ENCODE measurements around the gene TBX20.
"Not testable (repeated sequence)": the region's sequence is repeated elsewhere in the genome, so short reads cannot be mapped to it uniquely, and the experiment has no call there.

The TBX20 gene

DNA sequence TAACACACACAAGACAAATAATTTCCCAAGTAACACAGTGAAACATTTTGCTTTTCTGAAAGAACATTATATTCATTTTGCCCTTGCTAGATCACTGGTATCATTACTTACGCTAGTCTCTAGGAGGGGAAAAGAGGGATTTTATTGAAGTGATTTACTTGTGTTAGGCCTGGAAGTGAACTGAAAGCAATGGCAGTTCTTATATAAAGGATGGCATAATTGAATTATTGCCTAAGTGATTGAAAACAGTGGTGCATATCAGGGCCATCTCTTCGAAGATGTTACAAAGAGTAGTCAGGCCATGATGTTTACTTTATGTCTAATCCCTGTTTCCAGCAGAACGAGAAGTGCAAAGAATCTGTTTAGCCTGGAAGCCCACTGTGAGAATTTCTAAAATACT is 38.8 kb downstream of the TBX20 start:
- not testable (repeated sequence) for DNase-seq

DNA sequence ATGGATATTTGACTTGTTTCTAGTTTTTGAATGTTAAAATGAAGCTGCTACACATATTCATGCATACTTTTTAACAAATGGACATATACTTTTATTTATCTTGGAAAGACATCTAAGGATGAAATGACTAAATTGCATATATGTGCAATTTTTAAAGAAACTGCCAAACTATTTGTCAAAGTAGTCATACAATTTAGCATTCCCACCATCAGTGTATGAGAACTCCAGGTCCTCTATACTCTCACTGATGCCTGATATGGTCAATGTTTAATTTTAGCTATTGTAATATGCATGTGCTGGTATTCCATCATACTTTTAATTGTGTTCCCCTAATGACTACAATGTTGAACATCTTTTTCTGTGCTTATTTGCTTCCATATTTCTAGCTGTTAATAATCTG is 47.0 kb downstream of the TBX20 start:
- not testable (repeated sequence) for DNase-seq

- DNase-seq = not testable (repeated sequence)
Observed at GRCh38 chr7:35204850-35205249, 49.0 kb downstream of the TBX20 start.

GRCh38 chr7:35204031-35204430 is 49.9 kb downstream of the TBX20 start:
- DNase-seq = not testable (repeated sequence)

GRCh38 chr7:35202353-35202752 is 51.5 kb downstream of the TBX20 start:
- not testable (repeated sequence) for DNase-seq

DNA sequence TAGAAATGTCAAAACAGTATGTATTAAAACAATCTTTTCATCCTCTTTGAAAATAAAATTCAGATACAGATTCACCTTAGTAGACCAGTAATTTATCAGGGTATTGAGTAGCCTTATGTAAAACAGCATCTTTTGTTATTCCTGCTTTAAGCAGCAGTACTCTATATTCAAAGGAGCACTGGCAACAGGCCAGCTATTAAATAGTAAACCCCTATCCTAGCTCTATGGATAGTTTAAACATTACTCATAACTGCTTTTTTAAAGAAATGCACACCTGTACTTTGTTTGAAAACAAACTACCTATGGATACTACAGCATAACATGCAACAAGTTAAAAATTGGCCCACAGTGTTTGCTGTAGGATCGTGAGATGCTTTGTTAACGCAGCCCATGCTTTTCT is 53.7 kb downstream of the TBX20 start:
- DNase-seq = not testable (repeated sequence)

DNA sequence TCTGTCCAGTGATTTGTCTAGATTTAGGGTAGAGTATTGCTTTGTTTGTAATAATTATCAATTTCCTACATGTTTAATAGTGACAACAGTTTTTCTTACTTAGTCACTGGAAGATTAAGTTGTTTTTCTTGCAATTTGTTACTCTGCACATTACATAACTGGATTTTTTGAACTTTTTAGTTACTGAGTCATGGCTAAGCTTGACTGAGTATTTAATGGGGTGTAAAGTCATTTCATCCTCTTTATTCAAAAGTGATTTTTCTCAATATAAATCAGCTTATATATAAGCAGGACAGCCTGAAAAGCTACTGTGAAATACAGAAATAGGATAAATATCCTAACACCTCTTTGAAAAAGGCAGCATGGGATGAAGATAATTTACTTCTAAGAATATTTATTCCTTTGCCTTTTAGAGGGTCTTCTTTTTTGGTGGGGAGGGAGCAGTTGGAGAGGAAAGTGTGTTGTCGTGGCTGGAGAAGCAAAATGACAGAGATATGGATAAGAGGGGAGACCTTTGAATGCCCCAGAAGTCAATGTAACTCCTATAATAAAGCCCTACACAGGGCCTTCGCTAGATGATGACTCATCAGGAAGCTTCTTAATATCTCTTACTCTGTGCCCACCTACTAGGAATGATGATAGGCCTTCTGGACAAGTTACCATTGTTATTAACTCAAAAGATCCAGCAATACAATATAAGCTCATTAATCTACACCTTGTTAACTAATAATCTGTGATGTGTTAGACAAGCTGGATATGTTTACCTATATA is 55.3 kb downstream of the TBX20 start:
- not testable (repeated sequence) for DNase-seq

DNA sequence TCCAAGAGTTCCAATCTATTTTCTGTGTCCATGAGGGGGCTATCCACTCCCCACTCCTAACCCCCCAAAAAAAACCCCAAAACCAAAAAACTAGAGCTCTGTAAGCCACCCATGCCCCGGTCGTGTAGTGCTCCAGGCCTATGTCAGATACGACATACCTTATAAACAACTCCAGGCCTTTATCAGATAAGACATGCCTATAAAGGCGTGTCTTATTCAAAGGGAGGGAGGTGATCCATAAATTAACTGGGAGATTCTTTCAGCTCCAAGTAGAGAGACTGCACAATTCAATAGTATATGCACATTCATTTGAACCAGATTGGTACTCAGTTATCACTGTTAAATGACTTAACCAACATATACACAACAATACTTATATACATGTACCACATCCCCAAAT is 62.3 kb downstream of the TBX20 start:
- not testable (repeated sequence) for DNase-seq

DNA sequence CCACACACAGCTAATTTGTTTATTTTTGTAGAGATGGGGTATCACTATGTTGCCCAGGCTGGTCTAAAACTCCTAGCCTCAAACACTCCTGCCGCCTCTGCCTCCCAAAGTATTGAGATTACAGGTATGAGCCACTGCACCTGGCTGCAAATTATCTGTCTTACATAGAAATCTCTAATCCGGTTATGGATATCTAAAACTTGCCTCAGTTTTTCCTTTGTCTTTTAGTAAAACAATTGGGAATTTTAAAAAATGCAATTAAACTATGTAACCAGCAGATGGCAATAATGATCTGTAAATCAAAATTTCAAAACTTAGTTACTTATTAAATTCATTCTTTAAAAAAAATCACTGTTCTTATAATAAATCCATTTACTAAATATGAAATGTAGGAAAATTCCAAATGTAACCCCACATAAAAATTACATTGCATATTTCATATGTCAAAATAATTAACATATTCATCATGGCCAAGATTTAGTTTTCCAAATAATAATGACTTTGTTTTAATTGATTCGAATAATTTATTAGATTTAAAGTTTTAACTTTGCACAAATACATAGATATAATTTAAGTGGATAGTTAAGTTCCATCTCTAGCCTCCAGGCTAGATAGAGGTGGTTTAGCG is 63.6 kb downstream of the TBX20 start:
- DNase-seq = not testable (repeated sequence)

DNA sequence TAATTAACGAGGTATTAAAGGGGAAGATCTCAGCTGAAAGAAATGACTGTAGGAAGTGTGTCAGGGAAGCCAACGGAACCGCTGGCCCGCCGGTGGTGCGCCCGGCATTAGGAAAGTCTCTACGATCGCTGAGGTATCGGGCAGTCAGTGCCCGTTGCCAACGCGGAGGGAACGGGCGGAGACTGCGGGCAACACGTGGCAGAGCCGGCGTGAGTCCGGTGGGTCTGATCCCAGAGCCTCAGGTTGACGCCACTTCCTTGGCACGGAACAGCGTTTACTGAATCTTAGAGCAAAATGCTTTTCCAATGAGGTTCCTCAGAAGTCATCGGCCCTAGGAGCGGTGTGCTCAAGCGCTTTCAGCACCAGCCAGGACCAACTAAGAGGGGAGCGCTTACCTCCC is 67.1 kb downstream of the TBX20 start:
- DNase-seq = not testable (repeated sequence)

DNA sequence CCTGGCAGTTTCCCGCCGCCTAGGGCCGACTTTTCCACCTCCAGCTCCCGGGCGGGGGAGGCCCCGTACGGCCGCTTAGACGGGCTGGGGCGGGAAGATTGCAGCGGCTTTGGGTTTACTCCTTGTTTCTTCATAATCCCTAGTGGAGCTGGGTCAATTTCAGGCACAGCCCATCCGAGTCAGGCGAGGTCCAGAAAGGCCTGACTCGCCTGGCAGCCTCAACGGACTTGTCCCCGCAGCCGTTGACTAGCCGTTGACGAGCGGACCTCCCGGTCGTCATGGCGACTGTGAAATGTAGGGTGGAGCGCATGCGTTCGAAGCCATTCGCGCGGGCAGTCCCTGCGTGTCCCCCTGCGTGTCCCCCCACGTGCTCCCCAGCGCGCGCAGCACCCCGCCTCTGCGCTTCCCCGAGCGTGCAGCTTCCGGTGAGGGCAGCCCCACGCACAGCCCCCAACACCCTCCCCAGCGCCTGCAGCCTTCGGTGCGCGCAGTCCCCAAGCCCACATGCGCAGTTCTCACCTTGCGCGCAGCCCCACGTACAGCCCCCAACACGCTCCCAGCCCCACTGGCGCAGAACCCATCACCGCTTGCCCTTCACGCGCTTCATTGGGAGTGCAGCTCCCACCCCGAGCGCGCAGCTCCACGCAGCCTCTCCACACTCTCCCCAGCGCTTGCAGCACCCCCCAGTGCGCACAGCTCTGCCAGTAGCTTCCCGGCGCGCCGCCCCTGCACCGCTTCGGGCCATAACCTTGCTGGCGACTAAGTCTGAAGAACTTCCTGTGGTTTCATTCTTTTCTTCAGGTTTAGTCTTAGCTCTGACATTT is 67.8 kb downstream of the TBX20 start:
- DNase-seq = peak; percentile 13 to 24

- DNase-seq = not testable (repeated sequence)
Observed at GRCh38 chr7:35185578-35185907, 68.4 kb downstream of the TBX20 start.

GRCh38 chr7:35184961-35185360 is 68.9 kb downstream of the TBX20 start:
- not testable (repeated sequence) for DNase-seq

DNA sequence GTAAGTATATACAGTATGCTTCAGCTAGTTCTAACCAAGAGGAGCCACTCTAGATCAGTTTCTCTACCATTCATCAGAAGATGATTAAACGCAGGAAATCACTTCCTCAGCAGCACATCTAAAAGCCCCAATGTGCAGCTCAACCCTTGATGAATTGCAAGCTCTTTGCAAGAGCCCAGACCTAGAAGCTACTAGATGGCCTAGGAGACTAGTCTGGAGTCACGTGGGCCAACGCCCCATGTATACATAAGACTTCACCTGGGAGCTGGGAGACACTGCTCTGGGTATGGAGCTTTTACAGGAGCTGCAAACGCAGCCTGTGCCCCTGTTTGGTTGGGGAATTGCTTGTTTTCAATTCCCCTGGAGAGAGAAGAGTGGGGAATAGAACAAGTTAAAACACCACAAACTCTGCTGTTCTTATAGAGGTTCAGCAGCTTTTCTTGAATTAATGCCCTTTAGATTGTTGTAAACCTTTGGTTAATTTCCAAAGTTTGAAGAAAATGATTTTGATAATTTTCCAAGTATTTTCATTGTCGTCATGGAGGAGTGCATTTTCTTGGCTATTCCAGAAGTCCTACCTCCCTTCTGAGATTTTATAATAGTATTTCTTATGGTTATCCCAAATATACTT is 69.9 kb downstream of the TBX20 start:
- DNase-seq = not testable (repeated sequence)

GRCh38 chr7:35180665-35181064 is 73.2 kb downstream of the TBX20 start:
- DNase-seq = not testable (repeated sequence)

GRCh38 chr7:35173176-35173575 is 80.7 kb downstream of the TBX20 start:
- DNase-seq = not testable (repeated sequence)

GRCh38 chr7:35172131-35172530 is 81.8 kb downstream of the TBX20 start:
- DNase-seq = not testable (repeated sequence)

DNA sequence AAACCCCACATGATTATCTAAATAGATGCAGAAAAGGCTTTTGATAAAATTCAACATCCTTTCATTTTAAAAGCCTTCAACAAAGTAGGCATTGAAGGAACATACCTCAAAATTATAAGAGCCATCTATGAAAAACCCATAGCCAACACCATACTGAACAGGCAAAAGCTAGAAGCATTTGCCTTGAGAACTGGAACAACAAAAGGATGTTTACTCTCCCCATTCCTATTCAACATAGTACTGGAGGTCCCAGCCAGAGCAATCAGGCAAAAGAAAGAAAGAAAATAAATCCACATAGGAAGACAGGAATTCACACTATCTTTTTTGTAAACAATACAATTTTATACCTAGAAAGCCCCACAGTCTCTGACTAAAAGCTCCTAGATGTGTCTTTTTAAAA is 86.2 kb downstream of the TBX20 start:
- DNase-seq = not testable (repeated sequence)

DNA sequence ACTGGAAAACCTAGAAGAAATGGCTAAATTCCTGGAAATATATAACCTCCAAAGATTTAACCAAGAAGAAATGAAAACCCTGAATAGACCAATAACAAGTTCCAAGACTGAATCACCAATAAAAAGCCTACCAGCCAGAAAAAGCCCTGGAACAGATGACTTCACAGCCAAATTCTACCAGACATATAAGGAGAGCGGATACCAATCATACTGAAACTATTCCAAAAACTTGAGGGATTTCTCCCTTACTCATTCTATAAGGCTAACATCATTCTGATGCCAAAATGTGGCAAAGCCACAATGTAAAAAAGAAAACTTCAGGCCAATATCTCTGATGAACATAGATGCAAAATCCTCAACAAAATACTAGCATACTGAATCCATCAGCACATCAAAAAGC is 86.7 kb downstream of the TBX20 start:
- not testable (repeated sequence) for DNase-seq

- not testable (repeated sequence) for DNase-seq
Observed at GRCh38 chr7:35161059-35161740, 92.7 kb downstream of the TBX20 start.

All from hippocampal formation (tissue), 2 donors.